Measurements from ENCODE around the gene ALAD. TPM values are rescaled to one million over a fixed set of nuclear protein-coding genes. Genes with fewer than 3 reads are reported as not detected.

The ALAD gene
- total and polyA plus RNA-seq, 2 of the 8 experiments (the other 6 are each of a cell fraction or from before 2014, with no cell fraction given) = 8.2 to 15.3 TPM

- H3K4me2 ChIP-seq (ENCODE audit: insufficient read depth in 1 of 2, low read depth in 2 of 2, low read length in 2 of 2) = no peak overlapping the region
- no peak overlapping the region for H3K4me3 ChIP-seq (ENCODE audit: extremely low read depth in 1 of 4, insufficient read depth in 2 of 4, low read depth in 3 of 4, low read length in 4 of 4)
- H3K27me3 ChIP-seq (replicated peaks in 1 of 4; ENCODE audit: control insufficient read depth in 3 of 4, extremely low read depth in 1 of 4, insufficient read depth in 3 of 4, low read length in 3 of 4) = no peaks in the 10 kb centered on the region
- no peak overlapping the region for H2BK20ac ChIP-seq (ENCODE audit: low read length)
- no peak overlapping the region for H3K18ac ChIP-seq (ENCODE audit: extremely low read depth, low read length)
- no peak overlapping the region for H3K9ac ChIP-seq (replicated peaks in 1 of 4; ENCODE audit: extremely low read depth in 1 of 4, low read depth in 3 of 4, low read length in 3 of 4)
- no peak overlapping the region for H4K5ac ChIP-seq (ENCODE audit: insufficient read length, low read depth, low read length)
- no peaks in the 10 kb centered on the region for H3K79me2 ChIP-seq (ENCODE audit: control insufficient read depth in 1 of 2, insufficient read depth in 2 of 2, low read length in 2 of 2)
- H3K56ac ChIP-seq (replicated peaks; ENCODE audit: insufficient read length, low read depth, low read length) = no peak overlapping the region
- H4K91ac ChIP-seq (replicated peaks; ENCODE audit: insufficient read length, low read length) = no peak overlapping the region
- H3K9me3 ChIP-seq (ENCODE audit: insufficient read depth in 2 of 2, low read depth in 1 of 2, low read length in 1 of 2) = no peaks in the 10 kb centered on the region
- WGBS, 2 experiments (ENCODE audit: extremely low coverage in 1 of 2, insufficient coverage in 1 of 2, insufficient read length in 1 of 2, insufficient replicate concordance in 2 of 2, low coverage in 1 of 2, low lambda C conversion rate in 2 of 2, missing lambda C conversion rate in 1 of 2) = 55% methylated on average over 3 of the region's 3 CpGs; no CpG with 5 or more reads in 1 of the 2 experiments
- H3K79me1 ChIP-seq (ENCODE audit: low read depth, low read length) = no peaks in the 10 kb centered on the region
- no peak overlapping the region for H3K4ac ChIP-seq (replicated peaks; ENCODE audit: insufficient read length, low read depth, low read length)
- FAIRE-seq (peak; percentile 62), DNase-seq (ENCODE audit: low read depth in 1 of 2, low spot score in 2 of 2) (no peak)
- no peak overlapping the region for H3K23ac ChIP-seq (ENCODE audit: insufficient read length)
- CTCF ChIA-PET (ENCODE audit: partially characterized antibody) = interaction anchor here (0.6 to 10.1 kb wide), 47 partner anchors 9 to 230 kb away, joined by 3 to 191 read pairs (median 5); partner anchors contain the start of genes ALAD and RGS3
- H3K36me3 ChIP-seq (ENCODE audit: control insufficient read depth in 2 of 4, insufficient read depth in 4 of 4, low read length in 3 of 4) = no peaks in the 10 kb centered on the region
- TF ChIP-seq SUZ12 (IDR thresholded peaks at IDR 0.05; ENCODE audit: low read length) (no peak), CTCF (IDR thresholded peaks at IDR 0.05; ENCODE audit: control extremely low read depth in 1 of 3, insufficient read depth in 1 of 3, low read depth in 1 of 3, low read length in 3 of 3) (peak in 2 of 3 experiments; percentile 47; a peak in 2 of 4 replicates), SRF (IDR thresholded peaks at IDR 0.05; ENCODE audit: low read depth, low read length) (no peak), RFX5 (IDR thresholded peaks at IDR 0.05; ENCODE audit: borderline replicate concordance, low read depth, low read length) (no peak), RAD21 (IDR thresholded peaks at IDR 0.05 in 1 of 2, conservative IDR thresholded peaks at IDR 0.05 in 1 of 2; ENCODE audit: low read depth in 2 of 2, low read length in 2 of 2) (peak; percentile 86 to 88), SP2 (IDR thresholded peaks at IDR 0.05; ENCODE audit: low read length) (no peak)
- H3K4me1 ChIP-seq (replicated peaks in 1 of 4; ENCODE audit: control insufficient read depth in 3 of 4, insufficient read depth in 4 of 4, low read length in 3 of 4) = no peaks in the 10 kb centered on the region
- H2BK15ac ChIP-seq (ENCODE audit: low read length) = no peak overlapping the region
- no peak overlapping the region for H2AFZ ChIP-seq (ENCODE audit: low read length)
- no peaks in the 10 kb centered on the region for H4K20me1 ChIP-seq (replicated peaks in 1 of 2; ENCODE audit: control insufficient read depth in 1 of 2, insufficient read depth in 2 of 2, low read length in 2 of 2)
- no peak overlapping the region for H3K27ac ChIP-seq (ENCODE audit: low read depth, low read length)
- H2BK120ac ChIP-seq (replicated peaks; ENCODE audit: low read depth, low read length) = peak overlapping the region; percentile 6
- no peak overlapping the region for H2BK5ac ChIP-seq (ENCODE audit: low read depth, low read length)
- no peak overlapping the region for H4K8ac ChIP-seq (ENCODE audit: extremely low read depth, insufficient read depth, low read length)
- peaks cover 2% of the 10 kb centered on the region; the same call in 1 of the 2 replicates for H3K23me2 ChIP-seq (ENCODE audit: low read depth, low read length)
- H3K14ac ChIP-seq (ENCODE audit: insufficient read length) = no peak overlapping the region
- POLR2A ChIA-PET (ENCODE audit: partially characterized antibody) = interaction anchor here (1.0 to 1.8 kb wide), 4 partner anchors 9 to 209 kb away, joined by 3 to 6 read pairs (median 4); partner anchors contain the start of genes C9orf43 and POLE3
- H2AK5ac ChIP-seq (ENCODE audit: low read depth, low read length) = no peak overlapping the region
- no peak overlapping the region for H2BK12ac ChIP-seq (ENCODE audit: low read depth, low read length)
Observed at GRCh38 chr9:113446323-113446740, 45.2 kb upstream of the ALAD start.

Measured in H1 (cell line).